GM12892 (cell line): ENCODE data around the gene MBNL1.

ENCODE experiments used
- POLR2A ChIP-seq: IDR thresholded peaks from 2 replicates; pipeline ENCODE4 v1.6.1; 2011; ENCODE audit warnings: low read depth, low read length, control low read depth
- POLR2AphosphoS5 ChIP-seq: IDR thresholded peaks from 2 replicates; pipeline ENCODE4 v1.6.1; 2011; ENCODE audit warnings: low read depth, low read length, control low read depth

DNA sequence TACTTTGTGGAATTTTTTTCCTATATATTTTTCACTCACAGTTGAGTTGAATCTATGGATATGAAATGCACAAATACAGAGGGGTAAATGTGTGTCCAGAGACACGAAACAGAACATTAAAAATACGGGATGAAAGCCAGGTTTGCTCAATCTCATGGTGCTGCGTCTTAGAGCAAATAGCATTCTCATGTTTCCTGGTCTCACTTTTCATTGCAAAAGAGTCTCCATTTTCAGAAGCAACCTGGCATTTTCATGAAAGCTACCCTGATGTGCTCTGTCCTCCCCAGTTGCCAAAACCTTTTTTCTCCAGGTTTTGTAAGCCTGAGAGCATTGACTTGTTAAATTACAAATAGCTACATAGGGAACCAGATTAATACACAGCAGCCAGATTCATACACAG, 49.5 kb upstream of the MBNL1 start:
- TF ChIP-seq POLR2A, result no peak
- TF ChIP-seq POLR2AphosphoS5, result no peak
